Endothelial cell of umbilical vein (primary cell): ENCODE data around the gene RBBP4. TPM values are rescaled to one million over a fixed set of nuclear protein-coding genes. Genes with fewer than 3 reads are reported as not detected.

Experiments
- BruUV-seq: library from RNA; stranded (reverse); fragments of 400-500 nt; replicated peaks from 2 replicates; lab custom pipeline; 2021; lab: Mats Ljungman, UMichigan
- CTCF ChIA-PET: fragments of 300-600, 350-600 bp; sonication (Branson Sonifier 250); formaldehyde crosslinking; loops from one replicate; lab custom pipeline; 2021; ENCODE audit warnings: antibody characterized with exemption, inconsistent platforms; lab: Charles Lee
- POLR2A ChIA-PET: fragments of 300-600, 350-600 bp; sonication (Branson Sonifier 250); formaldehyde crosslinking; loops from one replicate; lab custom pipeline; 2021; ENCODE audit warnings: antibody characterized with exemption, inconsistent platforms; lab: Charles Lee
- DNase-seq: peaks from one replicate; pipeline ENCODE4 v3.0.0-alpha.2; 2011; ENCODE audit warnings: low read depth, low spot score
- FAIRE-seq: peaks from 2 replicates; lab custom pipeline; 2011; peaks lifted over from hg19 to GRCh38; lab: Jason Lieb, UNC
- H2AFZ ChIP-seq: 2 replicates; pipeline ENCODE4 v1.6.0; 2012; ENCODE audit warnings: low read depth, low read length, control low read depth, inconsistent platforms
- H3K27ac ChIP-seq: 2 replicates; pipeline ENCODE4 v1.5.1; 2011; ENCODE audit warnings: low read depth, mild to moderate bottlenecking, control low read depth, low read length, moderate library complexity; ENCODE audit not compliant: insufficient read depth
- H3K27me3 ChIP-seq, 2 experiments: 2 replicates each; pipeline versions ENCODE4 v1.6.0 to v1.6.1; 2011; ENCODE audit warnings: low read length in 2 of 2, mixed read lengths in 1 of 2; ENCODE audit not compliant: control insufficient read depth in 2 of 2, insufficient read depth in 2 of 2
- H3K36me3 ChIP-seq, 2 experiments: 2 replicates in 1 of 2; 3 replicates in 1 of 2; pipeline ENCODE4 v1.5.1; 2011; ENCODE audit warnings: low read length in 2 of 2, mild to moderate bottlenecking in 1 of 2, moderate library complexity in 1 of 2; ENCODE audit not compliant: control insufficient read depth in 2 of 2, insufficient read depth in 2 of 2; ENCODE audit errors: extremely low read depth in 1 of 2
- H3K4me1 ChIP-seq: 3 replicates; pipeline ENCODE4 v1.5.1; 2011; ENCODE audit warnings: mild to moderate bottlenecking, low read length; ENCODE audit not compliant: control insufficient read depth, insufficient read depth; ENCODE audit errors: extremely low read depth
- H3K4me2 ChIP-seq: 2 replicates; pipeline ENCODE4 v1.6.1; 2011; ENCODE audit warnings: low read length, control low read depth, mixed read lengths; ENCODE audit not compliant: insufficient read depth
- H3K4me3 ChIP-seq, 3 experiments: fragments of 200-600 bp in 1 of 3; sonication (generic), shearing (Covaris generic) in 1 of 3; replicated peaks in 1 of 3; 2 replicates each; pipeline ENCODE4 v1.5.1; 2011 to 2016; ENCODE audit warnings: control low read depth in 3 of 3, low read length in 3 of 3, mild to moderate bottlenecking in 2 of 3, inconsistent platforms in 1 of 3, low read depth in 1 of 3, moderate library complexity in 1 of 3; ENCODE audit not compliant: insufficient read depth in 1 of 3
- H3K79me2 ChIP-seq: 2 replicates; pipeline ENCODE4 v1.6.0; 2012; ENCODE audit warnings: low read length, inconsistent platforms; ENCODE audit not compliant: control insufficient read depth, insufficient read depth
- H3K9ac ChIP-seq: replicated peaks from 2 replicates; pipeline ENCODE3; 2011; ENCODE audit warnings: low read length, control low read depth; ENCODE audit not compliant: insufficient read depth; ENCODE audit errors: extremely low read depth
- H3K9me1 ChIP-seq: replicated peaks from 3 replicates; pipeline ENCODE4 v1.6.0; 2011; ENCODE audit warnings: mild to moderate bottlenecking, low read length; ENCODE audit not compliant: control insufficient read depth, insufficient read depth; ENCODE audit errors: extremely low read depth
- H3K9me3 ChIP-seq: replicated peaks from 2 replicates; pipeline ENCODE4 v1.5.1; 2012; ENCODE audit warnings: low read length, inconsistent platforms; ENCODE audit not compliant: control insufficient read depth, insufficient read depth
- H4K20me1 ChIP-seq: replicated peaks from 2 replicates; pipeline ENCODE3; 2011; ENCODE audit warnings: mild to moderate bottlenecking, low read length; ENCODE audit not compliant: control insufficient read depth, insufficient read depth; ENCODE audit errors: extremely low read depth
- CTCF ChIP-seq, 2 donors: IDR thresholded peaks; 1 replicate in 1 of 2; 2 replicates in 1 of 2; pipeline ENCODE4 v1.5.1; 2011; ENCODE audit warnings: low read length in 2 of 2, mild to moderate bottlenecking in 2 of 2, moderate library complexity in 2 of 2, control low read depth in 1 of 2, inconsistent platforms in 1 of 2, low read depth in 1 of 2; ENCODE audit not compliant: insufficient read depth in 1 of 2; ENCODE audit errors: extremely low read depth in 1 of 2
- EZH2 ChIP-seq: IDR thresholded peaks from 2 replicates; pipeline ENCODE4 v1.6.1; 2012; ENCODE audit warnings: borderline replicate concordance, low read depth, mild to moderate bottlenecking, moderate library complexity, low read length, inconsistent platforms; ENCODE audit not compliant: severe bottlenecking
- FOS ChIP-seq: IDR thresholded peaks from 2 replicates; pipeline ENCODE4 v1.6.1; 2011; ENCODE audit warnings: mild to moderate bottlenecking, low read length, moderate library complexity, borderline replicate concordance; ENCODE audit not compliant: insufficient read depth
- GATA2 ChIP-seq: IDR thresholded peaks from 2 replicates; pipeline ENCODE4 v1.7.0; 2011; ENCODE audit warnings: low read depth, mild to moderate bottlenecking, moderate library complexity, mixed read lengths, low read length; ENCODE audit not compliant: insufficient read length, insufficient read depth
- JUN ChIP-seq: IDR thresholded peaks from 2 replicates; pipeline ENCODE4 v1.6.1; 2011; ENCODE audit warnings: borderline replicate concordance, low read depth; ENCODE audit not compliant: insufficient read length, insufficient read depth
- MYC ChIP-seq: IDR thresholded peaks from one replicate; pipeline ENCODE4 v1.6.1; 2011; ENCODE audit warnings: mild to moderate bottlenecking, low read depth, low read length
- POLR2A ChIP-seq: IDR thresholded peaks from 2 replicates; pipeline ENCODE4 v1.6.1; 2012; ENCODE audit warnings: low read depth, mild to moderate bottlenecking, control low read depth, low read length
- POLR2AphosphoS5 ChIP-seq: IDR thresholded peaks from 2 replicates; pipeline ENCODE4 v1.6.1; 2012; ENCODE audit warnings: low read depth, mild to moderate bottlenecking, control low read depth, low read length, moderate library complexity; ENCODE audit not compliant: insufficient read depth
- dilution Hi-C: fragments of 300-500 bp; cut with MboI; formaldehyde crosslinking; loops from one replicate; pipeline ENCODE4 v1.15.0; 2019; ENCODE audit warnings: low sequenced_read_pairs; ENCODE audit not compliant: extremely low pct_ligation_motif_present
- intact Hi-C: fragments of 100-400 bp; cut with micrococcal nuclease; formaldehyde crosslinking; loops from one replicate; pipeline ENCODE4 v1.10.0; 2022
- polyA plus RNA-seq, 4 experiments: library from polyadenylated mRNA; depleted of rRNA in 3 of 4; stranded (reverse) in 3 of 4; unstranded in 1 of 4; fragments of >200 nt; gene quantifications; 2 replicates each; pipeline versions ENCODE4 v1.2.1 to v1.2.3, GENCODE V29; 2011 to 2012; ENCODE audit warnings: missing spikeins in 1 of 4
- total RNA-seq: library from RNA; stranded (reverse); gene quantifications from 2 replicates; pipeline ENCODE4 v1.2.3, GENCODE V29; 2021
- TF ChIP-seq, protein P1 (sequence below): IDR thresholded peaks from 2 replicates; pipeline ENCODE4 v1.6.1; 2011; ENCODE audit not compliant: insufficient read depth, insufficient read length

RBBP4 gene
- total and polyA plus RNA-seq, 2 donors (not counting 3 experiments of a cell fraction or from before 2014, with no cell fraction given), result 84.9 to 241 TPM

DNA sequence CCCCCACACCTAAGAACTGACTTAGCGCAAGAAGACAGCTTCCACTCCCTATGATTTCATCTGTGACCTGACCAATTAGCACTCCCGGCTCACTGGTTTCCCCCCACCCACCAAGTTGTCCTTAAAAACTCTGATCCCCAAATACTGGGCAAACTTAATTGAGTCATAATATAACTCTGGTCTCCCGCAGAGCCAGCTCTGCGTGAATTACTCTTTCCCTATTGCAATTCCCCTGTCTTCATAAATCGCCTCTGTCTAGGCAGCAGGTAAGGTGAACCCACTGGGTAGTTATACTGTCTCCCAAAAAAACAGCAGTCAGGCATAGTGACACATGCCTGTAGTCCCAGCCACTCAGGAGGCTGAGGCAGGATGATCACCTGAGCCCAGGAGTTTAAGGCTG lies 37.5 kb upstream of the RBBP4 start:
- intact Hi-C loops, result loop anchor here (2.0 kb wide), 2 partner anchors 37 to 165 kb away; partner anchors contain the start of genes RBBP4 and ZBTB8OS
- Histone ChIP-seq H4K20me1 (no peaks in the 10 kb centered on the region), H3K4me1 (no peaks in the 10 kb centered on the region), H3K27ac (no peak overlapping the region), H3K4me3 (no peak overlapping the region), H3K9me3 (no peaks in the 10 kb centered on the region), H3K9ac (no peak overlapping the region), H3K9me1 (no peaks in the 10 kb centered on the region), H3K79me2 (no peaks in the 10 kb centered on the region), H3K27me3 (no peaks in the 10 kb centered on the region), H2AFZ (no peak overlapping the region), H3K36me3 (no peaks in the 10 kb centered on the region), H3K4me2 (no peak overlapping the region)
- no peak for TF ChIP-seq FOS
- TF ChIP-seq MYC, result no peak
- no peak for TF ChIP-seq POLR2A
- TF ChIP-seq, protein P1, sequence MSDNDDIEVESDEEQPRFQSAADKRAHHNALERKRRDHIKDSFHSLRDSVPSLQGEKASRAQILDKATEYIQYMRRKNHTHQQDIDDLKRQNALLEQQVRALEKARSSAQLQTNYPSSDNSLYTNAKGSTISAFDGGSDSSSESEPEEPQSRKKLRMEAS, result no peak
- TF ChIP-seq POLR2AphosphoS5, result no peak
- TF ChIP-seq EZH2, result no peak
- no peak for TF ChIP-seq JUN
- TF ChIP-seq CTCF (IDR thresholded peaks at IDR 0.05; ENCODE audit: extremely low read depth in 1 of 2, insufficient read depth in 1 of 2, low read depth in 1 of 2, low read length in 2 of 2), result no peak
- no peak for TF ChIP-seq GATA2
- BruUV-seq, result no TSS peak
- FAIRE-seq (no peak), DNase-seq (no peak)
- CTCF ChIA-PET, result interaction anchor here (0.7 to 2.6 kb wide), 2 partner anchors 11 to 93 kb away, joined by 3 to 8 read pairs; no protein-coding TSS in a partner anchor
- POLR2A ChIA-PET, result no interaction called here
- dilution Hi-C loops, result no loop called here
